ENCODE measurements around the gene CRYAB.
A peak's percentile ranks its signal among the peaks of the same experiment; 100 is the strongest.

DNA sequence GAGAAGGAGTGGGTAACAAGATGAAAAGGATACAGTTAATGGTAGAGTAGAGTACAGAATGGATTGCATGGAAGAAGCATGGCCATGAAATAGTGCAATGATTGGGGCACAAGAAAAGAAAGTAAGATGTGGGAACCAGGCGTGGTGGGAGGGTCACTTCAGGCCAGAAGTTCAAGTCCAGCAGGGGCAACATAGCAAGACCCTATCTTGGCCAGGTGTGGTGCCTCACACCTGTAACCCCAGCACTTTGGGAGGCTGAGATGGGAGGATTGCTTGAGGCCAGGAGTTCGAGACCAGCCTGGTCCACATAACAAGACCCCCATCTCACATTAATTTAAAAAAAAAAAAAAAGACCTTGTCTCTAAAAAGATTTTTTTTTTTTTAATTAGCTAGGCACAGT lies 5.7 kb upstream of the CRYAB start:
- TF ChIP-seq PRRX2 (CRISPR knock-in tag; IDR thresholded peaks at IDR 0.05) (no peak), ATF3 (CRISPR knock-in tag; conservative IDR thresholded peaks at IDR 0.05) (no peak), HMGXB4 (CRISPR knock-in tag; IDR thresholded peaks at IDR 0.05) (no peak), CTCF (IDR thresholded peaks at IDR 0.05) (no peak), ZNF671 (CRISPR knock-in tag; IDR thresholded peaks at IDR 0.05) (no peak), JAZF1 (CRISPR knock-in tag; IDR thresholded peaks at IDR 0.05) (no peak), MAX (CRISPR knock-in tag; IDR thresholded peaks at IDR 0.05) (no peak), ETV6 (CRISPR knock-in tag; IDR thresholded peaks at IDR 0.05) (no peak), AFF4 (CRISPR knock-in tag; IDR thresholded peaks at IDR 0.05; ENCODE audit: borderline replicate concordance) (no peak), NR1H2 (CRISPR knock-in tag; IDR thresholded peaks at IDR 0.05) (no peak), ZNF121 (CRISPR knock-in tag; IDR thresholded peaks at IDR 0.05) (peak; percentile 94), NR2C2 (CRISPR knock-in tag; IDR thresholded peaks at IDR 0.05) (no peak), MYBL2 (CRISPR knock-in tag; IDR thresholded peaks at IDR 0.05) (no peak)
- TF ChIP-seq, protein P1, sequence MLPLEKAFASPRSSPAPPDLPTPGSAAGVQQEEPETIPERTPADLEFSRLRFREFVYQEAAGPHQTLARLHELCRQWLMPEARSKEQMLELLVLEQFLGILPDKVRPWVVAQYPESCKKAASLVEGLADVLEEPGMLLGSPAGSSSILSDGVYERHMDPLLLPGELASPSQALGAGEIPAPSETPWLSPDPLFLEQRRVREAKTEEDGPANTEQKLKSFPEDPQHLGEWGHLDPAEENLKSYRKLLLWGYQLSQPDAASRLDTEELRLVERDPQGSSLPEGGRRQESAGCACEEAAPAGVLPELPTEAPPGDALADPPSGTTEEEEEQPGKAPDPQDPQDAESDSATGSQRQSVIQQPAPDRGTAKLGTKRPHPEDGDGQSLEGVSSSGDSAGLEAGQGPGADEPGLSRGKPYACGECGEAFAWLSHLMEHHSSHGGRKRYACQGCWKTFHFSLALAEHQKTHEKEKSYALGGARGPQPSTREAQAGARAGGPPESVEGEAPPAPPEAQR (CRISPR knock-in tag; IDR thresholded peaks at IDR 0.05): no peak

All from WTC11 (cell line).